GM21717 (cell line): ENCODE measurements around the gene CEL.
"Not testable (repeated sequence)": the region's sequence is repeated elsewhere in the genome, so short reads cannot be mapped to it uniquely, and the experiment has no call there.

ENCODE experiments used
- ATAC-seq: cut with Tn5 transposase; IDR thresholded peaks from one replicate; pipeline ENCODE4 v1.9.1; 2021; ENCODE audit warnings: mild to moderate bottlenecking, moderate library complexity; ENCODE audit not compliant: unreplicated experiment

CEL gene

DNA sequence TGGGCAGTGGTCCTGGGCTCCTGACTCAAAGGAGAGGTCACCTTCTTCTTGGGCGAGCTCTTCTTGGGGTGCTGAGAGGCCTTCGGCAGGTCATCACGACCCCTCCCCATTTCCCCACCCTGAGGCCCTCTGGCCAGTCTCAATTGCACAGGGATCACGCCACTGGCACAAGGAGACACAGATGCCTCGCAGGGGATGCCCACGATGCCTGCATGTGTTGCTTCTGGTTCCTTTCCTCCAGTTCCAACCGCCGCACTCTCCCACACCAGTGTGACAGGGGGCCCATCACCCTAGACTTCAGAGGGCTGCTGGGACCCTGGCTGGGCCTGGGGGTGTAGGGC, 1.3 kb downstream of the CEL start:
- no peak for ATAC-seq

DNA sequence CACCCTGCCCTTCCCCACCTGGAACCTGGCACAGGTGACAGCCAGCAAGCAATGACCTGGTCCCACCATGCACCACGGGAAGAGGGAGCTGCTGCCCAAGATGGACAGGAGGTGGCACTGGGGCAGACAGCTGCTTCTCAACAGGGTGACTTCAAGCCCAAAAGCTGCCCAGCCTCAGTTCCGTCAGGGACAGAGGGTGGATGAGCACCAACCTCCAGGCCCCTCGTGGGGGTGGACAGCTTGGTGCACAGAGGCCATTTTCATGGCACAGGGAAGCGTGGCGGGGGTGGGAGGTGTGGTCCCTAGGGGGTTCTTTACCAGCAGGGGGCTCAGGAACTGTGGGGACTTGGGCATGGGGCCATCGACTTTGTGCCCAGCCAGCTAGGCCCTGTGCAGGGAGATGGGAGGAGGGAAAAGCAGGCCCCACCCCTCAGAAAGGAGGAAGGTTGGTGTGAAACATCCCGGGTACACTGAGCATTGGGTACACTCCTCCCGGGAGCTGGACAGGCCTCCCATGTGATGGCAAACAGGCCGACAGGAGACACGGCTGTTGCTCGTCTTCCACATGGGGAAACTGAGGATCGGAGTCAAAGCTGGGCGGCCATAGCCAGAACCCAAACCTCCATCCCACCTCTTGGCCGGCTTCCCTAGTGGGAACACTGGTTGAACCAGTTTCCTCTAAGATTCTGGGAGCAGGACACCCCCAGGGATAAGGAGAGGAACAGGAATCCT, 1.9 kb downstream of the CEL start:
- no peak for ATAC-seq

DNA sequence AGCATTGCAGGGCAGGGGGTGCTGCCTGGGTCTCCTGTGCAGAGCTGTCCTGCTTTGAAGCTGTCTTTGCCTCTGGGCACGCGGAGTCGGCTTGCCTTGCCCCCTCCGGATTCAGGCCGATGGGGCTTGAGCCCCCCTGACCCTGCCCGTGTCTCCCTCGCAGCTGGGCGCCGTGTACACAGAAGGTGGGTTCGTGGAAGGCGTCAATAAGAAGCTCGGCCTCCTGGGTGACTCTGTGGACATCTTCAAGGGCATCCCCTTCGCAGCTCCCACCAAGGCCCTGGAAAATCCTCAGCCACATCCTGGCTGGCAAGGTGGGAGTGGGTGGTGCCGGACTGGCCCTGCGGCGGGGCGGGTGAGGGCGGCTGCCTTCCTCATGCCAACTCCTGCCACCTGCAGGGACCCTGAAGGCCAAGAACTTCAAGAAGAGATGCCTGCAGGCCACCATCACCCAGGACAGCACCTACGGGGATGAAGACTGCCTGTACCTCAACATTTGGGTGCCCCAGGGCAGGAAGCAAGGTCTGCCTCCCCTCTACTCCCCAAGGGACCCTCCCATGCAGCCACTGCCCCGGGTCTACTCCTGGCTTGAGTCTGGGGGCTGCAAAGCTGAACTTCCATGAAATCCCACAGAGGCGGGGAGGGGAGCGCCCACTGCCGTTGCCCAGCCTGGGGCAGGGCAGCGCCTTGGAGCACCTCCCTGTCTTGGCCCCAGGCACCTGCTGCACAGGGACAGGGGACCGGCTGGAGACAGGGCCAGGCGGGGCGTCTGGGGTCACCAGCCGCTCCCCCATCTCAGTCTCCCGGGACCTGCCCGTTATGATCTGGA, 2.7 kb downstream of the CEL start:
- no peak for ATAC-seq

DNA sequence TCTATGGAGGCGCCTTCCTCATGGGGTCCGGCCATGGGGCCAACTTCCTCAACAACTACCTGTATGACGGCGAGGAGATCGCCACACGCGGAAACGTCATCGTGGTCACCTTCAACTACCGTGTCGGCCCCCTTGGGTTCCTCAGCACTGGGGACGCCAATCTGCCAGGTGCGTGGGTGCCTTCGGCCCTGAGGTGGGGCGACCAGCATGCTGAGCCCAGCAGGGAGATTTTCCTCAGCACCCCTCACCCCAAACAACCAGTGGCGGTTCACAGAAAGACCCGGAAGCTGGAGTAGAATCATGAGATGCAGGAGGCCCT, 3.2 kb downstream of the CEL start:
- no peak for ATAC-seq

DNA sequence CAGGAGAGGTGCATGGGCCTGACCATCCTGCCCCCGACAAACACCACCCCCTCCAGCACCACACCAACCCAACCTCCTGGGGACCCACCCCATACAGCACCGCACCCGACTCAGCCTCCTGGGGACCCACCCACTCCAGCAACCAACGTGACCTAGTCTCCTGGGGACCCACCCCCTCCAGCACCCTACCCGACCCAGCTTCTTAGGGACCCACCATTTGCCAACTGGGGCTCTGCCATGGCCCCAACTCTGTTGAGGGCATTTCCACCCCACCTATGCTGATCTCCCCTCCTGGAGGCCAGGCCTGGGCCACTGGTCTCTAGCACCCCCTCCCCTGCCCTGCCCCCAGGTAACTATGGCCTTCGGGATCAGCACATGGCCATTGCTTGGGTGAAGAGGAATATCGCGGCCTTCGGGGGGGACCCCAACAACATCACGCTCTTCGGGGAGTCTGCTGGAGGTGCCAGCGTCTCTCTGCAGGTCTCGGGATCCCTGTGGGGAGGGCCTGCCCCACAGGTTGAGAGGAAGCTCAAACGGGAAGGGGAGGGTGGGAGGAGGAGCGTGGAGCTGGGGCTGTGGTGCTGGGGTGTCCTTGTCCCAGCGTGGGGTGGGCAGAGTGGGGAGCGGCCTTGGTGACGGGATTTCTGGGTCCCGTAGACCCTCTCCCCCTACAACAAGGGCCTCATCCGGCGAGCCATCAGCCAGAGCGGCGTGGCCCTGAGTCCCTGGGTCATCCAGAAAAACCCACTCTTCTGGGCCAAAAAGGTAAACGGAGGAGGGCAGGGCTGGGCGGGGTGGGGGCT, 4.6 kb downstream of the CEL start:
- ATAC-seq: no peak

DNA sequence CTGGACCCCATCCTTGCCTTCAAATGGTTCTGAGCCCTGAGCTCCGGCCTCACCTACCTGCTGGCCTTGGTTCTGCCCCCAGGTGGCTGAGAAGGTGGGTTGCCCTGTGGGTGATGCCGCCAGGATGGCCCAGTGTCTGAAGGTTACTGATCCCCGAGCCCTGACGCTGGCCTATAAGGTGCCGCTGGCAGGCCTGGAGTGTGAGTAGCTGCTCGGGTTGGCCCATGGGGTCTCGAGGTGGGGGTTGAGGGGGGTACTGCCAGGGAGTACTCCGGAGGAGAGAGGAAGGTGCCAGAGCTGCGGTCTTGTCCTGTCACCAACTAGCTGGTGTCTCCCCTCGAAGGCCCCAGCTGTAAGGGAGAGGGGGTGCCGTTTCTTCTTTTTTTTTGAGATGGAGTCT, 5.2 kb downstream of the CEL start:
- no peak for ATAC-seq

DNA sequence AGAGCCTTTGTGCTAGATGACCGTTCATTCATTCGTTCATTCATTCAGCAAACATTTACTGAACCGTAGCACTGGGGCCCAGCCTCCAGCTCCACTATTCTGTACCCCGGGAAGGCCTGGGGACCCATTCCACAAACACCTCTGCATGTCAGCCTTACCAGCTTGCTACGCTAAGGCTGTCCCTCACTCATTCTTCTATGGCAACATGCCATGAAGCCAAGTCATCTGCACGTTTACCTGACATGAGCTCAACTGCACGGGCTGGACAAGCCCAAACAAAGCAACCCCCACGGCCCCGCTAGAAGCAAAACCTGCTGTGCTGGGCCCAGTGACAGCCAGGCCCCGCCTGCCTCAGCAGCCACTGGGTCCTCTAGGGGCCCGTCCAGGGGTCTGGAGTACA, 6.0 kb downstream of the CEL start:
- no peak for ATAC-seq

DNA sequence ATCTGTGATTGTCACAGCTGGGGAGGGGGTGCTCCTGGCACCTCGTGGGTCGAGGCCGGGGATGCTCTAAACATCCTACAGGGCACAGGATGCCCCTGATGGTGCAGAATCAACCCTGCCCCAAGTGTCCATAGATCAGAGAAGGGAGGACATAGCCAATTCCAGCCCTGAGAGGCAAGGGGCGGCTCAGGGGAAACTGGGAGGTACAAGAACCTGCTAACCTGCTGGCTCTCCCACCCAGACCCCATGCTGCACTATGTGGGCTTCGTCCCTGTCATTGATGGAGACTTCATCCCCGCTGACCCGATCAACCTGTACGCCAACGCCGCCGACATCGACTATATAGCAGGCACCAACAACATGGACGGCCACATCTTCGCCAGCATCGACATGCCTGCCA, 6.7 kb downstream of the CEL start:
- ATAC-seq: not testable (repeated sequence)

DNA sequence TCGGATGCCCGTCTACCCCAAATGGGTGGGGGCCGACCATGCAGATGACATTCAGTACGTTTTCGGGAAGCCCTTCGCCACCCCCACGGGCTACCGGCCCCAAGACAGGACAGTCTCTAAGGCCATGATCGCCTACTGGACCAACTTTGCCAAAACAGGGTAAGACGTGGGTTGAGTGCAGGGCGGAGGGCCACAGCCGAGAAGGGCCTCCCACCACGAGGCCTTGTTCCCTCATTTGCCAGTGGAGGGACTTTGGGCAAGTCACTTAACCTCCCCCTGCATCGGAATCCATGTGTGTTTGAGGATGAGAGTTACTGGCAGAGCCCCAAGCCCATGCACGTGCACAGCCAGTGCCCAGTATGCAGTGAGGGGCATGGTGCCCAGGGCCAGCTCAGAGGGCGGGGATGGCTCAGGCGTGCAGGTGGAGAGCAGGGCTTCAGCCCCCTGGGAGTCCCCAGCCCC, 8.8 kb downstream of the CEL start:
- not testable (repeated sequence) for ATAC-seq

DNA sequence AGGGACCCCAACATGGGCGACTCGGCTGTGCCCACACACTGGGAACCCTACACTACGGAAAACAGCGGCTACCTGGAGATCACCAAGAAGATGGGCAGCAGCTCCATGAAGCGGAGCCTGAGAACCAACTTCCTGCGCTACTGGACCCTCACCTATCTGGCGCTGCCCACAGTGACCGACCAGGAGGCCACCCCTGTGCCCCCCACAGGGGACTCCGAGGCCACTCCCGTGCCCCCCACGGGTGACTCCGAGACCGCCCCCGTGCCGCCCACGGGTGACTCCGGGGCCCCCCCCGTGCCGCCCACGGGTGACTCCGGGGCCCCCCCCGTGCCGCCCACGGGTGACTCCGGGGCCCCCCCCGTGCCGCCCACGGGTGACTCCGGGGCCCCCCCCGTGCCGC, 9.2 kb downstream of the CEL start:
- ATAC-seq: not testable (repeated sequence)

DNA sequence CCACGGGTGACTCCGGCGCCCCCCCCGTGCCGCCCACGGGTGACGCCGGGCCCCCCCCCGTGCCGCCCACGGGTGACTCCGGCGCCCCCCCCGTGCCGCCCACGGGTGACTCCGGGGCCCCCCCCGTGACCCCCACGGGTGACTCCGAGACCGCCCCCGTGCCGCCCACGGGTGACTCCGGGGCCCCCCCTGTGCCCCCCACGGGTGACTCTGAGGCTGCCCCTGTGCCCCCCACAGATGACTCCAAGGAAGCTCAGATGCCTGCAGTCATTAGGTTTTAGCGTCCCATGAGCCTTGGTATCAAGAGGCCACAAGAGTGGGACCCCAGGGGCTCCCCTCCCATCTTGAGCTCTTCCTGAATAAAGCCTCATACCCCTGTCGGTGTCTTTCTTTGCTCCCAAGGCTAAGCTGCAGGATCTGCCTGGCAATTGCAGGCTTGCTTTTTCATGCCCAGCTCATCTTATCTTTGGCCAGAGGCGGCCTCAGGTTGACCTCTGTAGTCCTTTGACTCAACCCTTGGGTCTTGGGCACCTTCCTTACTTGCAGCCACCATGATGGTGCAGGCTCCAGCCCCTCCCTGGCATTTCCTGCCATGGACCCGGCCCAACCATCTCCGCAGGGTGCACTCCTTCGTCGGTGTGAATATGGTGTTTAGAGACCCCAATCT, 9.8 kb downstream of the CEL start:
- ATAC-seq: no peak

DNA sequence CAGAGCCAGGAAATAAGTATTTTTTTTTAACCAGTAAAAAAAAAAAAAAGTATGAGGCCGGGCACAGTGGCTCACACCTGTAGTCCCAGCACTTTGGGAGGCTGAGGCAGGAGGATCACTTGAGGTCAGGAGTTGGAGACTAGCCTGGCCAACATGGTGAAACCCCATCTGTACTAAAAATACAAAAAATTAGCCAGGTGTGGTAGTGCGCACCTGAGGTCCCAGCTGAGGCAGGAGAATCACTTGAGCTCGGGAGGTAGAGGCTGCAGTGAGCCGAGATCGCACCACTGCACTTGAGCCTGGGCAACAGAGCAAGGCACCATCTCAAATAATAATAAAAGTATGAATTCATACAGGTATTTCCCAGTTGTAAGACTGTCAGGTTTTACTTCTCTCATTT, 10.4 kb downstream of the CEL start:
- ATAC-seq: not testable (repeated sequence)

DNA sequence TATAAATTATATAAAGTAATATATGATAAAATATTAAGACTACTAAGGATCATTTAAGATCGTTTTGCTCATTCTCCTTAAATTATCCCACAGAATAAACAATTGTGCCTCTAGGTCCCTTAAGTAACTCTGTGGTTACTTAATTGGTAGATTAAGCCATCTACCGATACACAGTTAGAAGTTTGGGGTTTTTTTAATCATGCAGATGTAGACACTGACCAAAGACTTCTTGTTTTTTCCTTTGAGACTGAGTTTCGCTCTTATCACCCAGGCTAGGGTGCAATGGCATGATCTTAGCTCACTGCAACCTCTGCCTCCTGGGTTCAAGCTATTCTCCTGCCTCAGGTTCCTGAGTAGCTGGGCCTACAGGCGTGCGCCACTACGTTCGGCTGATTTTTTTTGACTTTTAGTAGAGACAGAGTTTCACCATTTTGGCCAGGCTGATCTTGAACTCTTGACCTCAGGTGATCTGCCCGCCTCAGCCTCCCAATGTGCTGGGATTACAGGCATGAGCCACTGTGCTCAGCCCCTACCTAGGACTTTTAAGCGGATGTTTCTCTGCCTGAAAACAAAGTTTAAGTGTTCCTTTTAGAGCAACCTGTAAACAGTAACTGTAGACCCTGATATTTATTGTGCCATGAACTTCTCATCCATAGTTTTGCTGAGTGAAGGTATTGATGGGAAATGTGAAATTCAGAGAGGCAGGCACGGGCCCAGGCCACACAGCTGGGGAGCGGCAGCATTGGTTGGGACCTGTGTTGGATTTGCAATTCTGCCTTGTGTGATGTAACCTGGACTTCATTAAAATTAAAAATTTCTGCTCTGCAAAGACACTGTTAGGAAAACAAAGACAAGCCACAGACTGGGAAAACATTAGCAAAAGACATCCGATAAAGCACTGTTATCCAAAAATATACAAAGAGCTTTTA, 11.6 kb downstream of the CEL start:
- ATAC-seq: no peak

DNA sequence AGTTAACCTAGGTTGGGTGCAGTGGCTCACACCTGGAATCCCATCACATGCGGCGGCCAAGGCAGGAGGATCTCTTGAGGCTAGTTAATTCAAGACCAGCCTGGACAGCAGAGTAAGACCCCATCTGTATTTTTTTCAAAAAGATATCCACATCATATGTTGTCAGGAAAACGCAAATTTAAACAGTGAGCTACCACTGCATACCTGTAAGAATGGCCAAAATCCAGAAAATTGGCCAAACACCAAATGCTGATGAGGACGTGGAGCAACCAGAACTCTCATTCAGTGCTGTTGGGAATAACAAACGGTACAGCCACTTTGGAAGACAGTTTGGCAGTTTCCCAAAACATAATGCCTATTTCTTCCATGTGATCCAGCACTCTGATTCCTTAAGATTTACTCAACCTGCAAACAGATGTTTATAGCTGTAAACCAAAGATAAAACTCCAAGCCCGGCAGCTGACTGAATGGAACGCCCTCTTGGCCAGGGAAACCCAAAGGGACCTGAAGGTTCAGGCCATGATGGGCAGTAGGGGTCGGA, 12.4 kb downstream of the CEL start:
- ATAC-seq: no peak

DNA sequence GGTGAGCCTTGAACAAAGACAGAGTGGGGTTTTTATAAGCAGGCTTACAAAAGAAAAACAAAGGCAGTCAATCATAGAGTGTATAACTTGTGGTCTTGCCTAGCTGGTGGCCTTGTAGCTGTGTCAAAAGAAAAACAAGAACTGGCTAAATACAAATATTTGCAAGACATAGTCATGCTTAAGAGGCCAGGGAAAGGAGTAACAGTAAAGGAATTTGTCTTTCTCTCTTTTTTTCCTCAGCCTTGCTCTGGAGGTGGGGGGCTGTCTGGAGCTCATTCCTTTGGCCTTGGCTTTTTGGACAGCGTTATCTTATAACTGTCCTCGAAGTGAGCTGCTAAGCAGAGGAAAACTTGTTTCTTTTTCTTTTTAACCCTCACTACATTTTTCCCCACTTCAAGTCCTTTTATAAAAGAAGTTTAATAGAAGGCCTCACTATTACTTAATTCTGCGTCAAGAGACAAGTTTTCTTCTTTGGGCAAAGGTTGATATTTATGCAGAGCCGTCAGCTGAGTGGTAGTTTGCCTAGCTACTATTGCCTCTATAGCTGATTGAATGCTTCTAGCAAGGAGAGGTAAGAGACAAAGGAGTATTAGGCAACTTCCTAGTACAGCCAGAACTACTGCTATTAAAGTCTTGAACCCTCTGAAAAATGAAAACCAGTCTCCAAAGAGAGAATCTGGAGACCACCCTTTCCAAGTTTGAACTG, 14.3 kb downstream of the CEL start:
- ATAC-seq: no peak

DNA sequence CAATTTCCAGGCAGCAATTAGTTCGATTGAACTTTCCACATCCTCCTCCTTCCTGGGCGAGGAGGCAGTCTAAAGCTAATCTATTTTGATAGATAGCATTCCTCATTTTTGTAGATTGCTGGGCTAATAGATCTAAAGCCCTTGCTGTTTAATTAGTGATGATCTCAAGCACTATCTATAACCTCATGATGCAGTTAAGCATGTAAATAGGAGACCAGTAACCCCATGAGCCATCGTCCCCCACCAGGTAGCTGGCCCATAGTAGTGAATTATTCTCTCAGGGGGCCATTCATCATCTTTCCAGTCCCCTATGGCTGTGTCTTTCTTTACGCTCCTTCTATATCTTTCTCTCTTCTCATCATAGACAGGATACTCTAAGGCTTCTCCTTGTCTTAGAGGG, 14.9 kb downstream of the CEL start:
- no peak for ATAC-seq

DNA sequence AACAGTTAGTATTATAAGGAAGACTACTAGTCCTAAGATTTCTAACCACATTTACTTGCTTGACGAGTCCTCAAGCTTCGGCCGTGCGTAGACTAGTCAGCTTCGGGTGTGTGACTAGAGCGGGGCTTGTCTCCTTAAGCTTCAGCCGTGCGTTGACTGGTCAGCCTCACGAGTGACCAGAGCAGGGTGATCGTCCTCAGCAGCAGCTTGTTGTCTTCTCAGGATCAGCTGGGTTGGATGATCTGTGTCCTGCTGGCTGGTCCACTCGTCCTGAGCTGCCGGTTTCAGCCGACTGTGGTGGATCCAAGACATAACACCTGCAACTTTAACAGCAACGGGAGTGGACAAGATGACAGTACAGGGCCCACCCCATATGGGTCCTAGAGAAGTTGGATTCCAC, 16.7 kb downstream of the CEL start:
- ATAC-seq: no peak

DNA sequence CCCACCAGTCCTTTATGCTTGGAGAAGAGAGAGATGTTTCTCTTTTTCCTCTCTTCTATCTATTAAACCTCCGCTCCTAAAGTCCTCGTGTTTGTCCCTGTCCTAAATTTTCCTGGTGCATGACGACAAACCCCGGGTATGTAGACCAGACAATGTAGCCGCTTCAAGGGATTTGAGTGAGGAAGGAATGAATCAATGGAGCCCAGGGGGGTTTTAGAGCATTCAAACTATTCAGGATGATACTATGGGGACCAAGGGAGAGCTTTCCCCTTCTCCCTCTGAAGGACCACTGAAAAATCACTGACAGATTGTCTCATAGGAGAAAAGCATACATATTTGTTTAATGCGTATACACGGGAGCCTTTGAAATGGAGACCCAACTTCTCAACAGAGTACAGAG, 18.4 kb downstream of the CEL start:
- no peak for ATAC-seq
